Amniotic stem cell (primary cell): Measurements from ENCODE around the gene NLRP6.
"Not testable (repeated sequence)": the region's sequence is repeated elsewhere in the genome, so short reads cannot be mapped to it uniquely, and the experiment has no call there.

ENCODE experiments used
- DNase-seq: peaks from one replicate; lab custom pipeline; 2025; lab: John Stamatoyannopoulos, UW

NLRP6 gene

GRCh38 chr11:256952-257737, 21.1 kb upstream of the NLRP6 start:
- no peak for DNase-seq

GRCh38 chr11:257766-258493, 20.3 kb upstream of the NLRP6 start:
- no peak for DNase-seq

- no peak for DNase-seq
Measured at GRCh38 chr11:259413-259812, 18.8 kb upstream of the NLRP6 start.

- no peak for DNase-seq
Measured at GRCh38 chr11:261624-262023, 16.6 kb upstream of the NLRP6 start.

GRCh38 chr11:266676-267439, 11.3 kb upstream of the NLRP6 start:
- no peak for DNase-seq

- DNase-seq = no peak
Measured at GRCh38 chr11:267491-267994, 10.7 kb upstream of the NLRP6 start.

GRCh38 chr11:268716-269145, 9.5 kb upstream of the NLRP6 start:
- not testable (repeated sequence) for DNase-seq

GRCh38 chr11:269146-269890, 8.9 kb upstream of the NLRP6 start:
- DNase-seq = no peak

GRCh38 chr11:270451-271318, 7.5 kb upstream of the NLRP6 start:
- no peak for DNase-seq

- DNase-seq = no peak
Measured at GRCh38 chr11:271319-271715, 6.9 kb upstream of the NLRP6 start.

- DNase-seq = no peak
Measured at GRCh38 chr11:272195-272930, 5.8 kb upstream of the NLRP6 start.

GRCh38 chr11:272931-273198, 5.3 kb upstream of the NLRP6 start:
- DNase-seq = no peak

GRCh38 chr11:276219-276618, 2.0 kb upstream of the NLRP6 start:
- no peak for DNase-seq

GRCh38 chr11:279040-279965, 1.1 kb downstream of the NLRP6 start:
- DNase-seq = no peak

GRCh38 chr11:279966-280705, 1.9 kb downstream of the NLRP6 start:
- DNase-seq = no peak

GRCh38 chr11:280706-281485, 2.7 kb downstream of the NLRP6 start:
- no peak for DNase-seq

GRCh38 chr11:281486-282161, 3.4 kb downstream of the NLRP6 start:
- no peak for DNase-seq
